GM21786 (cell line): ENCODE data around the gene SCYL2.
A peak's percentile ranks its signal among the peaks of the same experiment; 100 is the strongest.
"Not testable (repeated sequence)": the region's sequence is repeated elsewhere in the genome, so short reads cannot be mapped to it uniquely, and the experiment has no call there.

ENCODE experiments used
- ATAC-seq: cut with Tn5 transposase; IDR thresholded peaks from one replicate; pipeline ENCODE4 v1.9.1; 2021; ENCODE audit not compliant: unreplicated experiment

SCYL2 gene

GRCh38 chr12:100265107-100265506 is 1.9 kb upstream of the SCYL2 start:
- not testable (repeated sequence) for ATAC-seq

DNA sequence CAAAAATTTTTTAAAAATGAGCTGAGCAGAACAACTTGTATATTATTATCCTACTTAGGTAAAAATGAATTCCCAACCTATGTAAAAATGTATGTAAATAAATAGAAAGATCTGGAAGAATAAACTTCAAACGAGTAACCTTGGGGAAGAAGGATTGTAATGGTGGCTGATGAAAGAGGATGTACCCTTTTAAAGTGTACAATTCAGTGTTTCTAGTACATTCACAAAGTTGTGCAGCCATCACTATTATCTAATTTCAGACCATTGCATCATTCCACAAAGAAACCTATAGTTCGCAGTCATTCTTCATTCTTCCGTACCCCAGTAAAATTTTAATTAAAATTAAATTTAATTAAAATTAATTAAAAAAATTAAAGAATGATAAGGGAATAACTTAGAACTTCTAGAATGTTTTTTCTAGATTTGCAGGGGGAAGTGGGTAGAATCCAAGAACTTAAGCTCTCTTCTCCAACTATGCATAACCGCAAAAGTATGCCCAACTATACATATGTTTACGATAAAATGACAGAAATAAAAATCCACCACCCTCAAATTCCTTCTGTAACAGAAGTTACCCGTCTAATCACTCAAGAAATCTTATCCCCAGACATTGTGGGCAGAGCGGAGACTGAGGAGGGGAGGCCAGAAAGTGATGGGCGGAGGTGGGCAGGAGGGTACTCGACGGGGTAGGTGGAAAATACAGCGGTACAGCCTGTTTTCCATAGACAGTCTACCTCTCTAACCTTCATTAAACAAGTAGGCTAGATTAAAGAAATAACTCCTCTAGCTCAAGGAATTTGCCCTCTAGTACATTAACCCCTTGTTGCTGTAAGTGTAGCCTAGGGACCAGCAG is 1.0 kb upstream of the SCYL2 start:
- peak; percentile 14 for ATAC-seq

DNA sequence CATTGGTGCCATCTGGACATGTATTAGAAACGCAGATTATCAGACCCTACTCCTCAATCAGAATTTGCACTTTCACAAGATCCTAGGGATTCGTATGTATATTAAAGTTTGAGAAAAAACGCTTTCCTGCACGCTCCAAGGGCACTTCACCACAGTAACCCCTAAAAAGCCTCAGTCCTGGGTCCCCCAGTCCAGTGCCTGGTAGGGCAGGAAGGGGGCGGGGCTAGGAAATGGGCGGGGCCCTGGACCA is 467 bp upstream of the SCYL2 start:
- ATAC-seq = peak; percentile 86

DNA sequence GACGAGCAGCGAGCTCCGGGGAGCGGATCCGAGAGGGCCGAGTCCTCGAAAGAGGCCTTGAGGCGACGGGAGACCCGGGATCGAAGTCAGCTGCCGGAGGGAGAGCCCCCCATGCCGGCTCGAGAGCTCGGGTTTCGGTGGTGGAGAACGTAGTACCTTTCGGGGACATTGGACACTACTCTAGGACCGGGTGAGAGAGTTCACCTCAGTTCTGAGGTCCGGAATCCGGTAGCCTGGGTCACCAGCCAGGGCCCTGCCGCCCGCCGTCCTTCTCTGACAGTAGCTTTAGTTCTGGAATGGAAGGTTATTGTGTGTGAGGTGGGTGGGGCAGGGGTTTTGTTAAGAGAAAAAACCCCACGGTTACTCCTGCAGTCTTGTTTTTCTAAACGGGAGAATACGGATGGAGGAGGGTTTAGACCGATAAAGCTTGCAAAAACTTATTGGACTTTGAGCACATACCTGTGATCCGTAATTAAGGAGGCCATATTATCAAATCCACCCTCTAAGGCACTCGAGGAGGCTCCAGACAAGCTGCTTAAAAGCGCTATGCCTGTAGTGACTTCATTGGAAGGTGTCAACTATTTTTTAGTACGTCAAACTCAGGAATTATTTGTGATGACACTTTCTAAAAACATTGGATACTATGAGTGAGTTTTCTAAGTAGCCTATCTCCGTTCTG is 765 bp downstream of the SCYL2 start:
- ATAC-seq = peak; percentile 7

GRCh38 chr12:100268835-100269564 is 2.0 kb downstream of the SCYL2 start:
- ATAC-seq = no peak

GRCh38 chr12:100273782-100274181 is 6.8 kb downstream of the SCYL2 start:
- ATAC-seq = no peak

DNA sequence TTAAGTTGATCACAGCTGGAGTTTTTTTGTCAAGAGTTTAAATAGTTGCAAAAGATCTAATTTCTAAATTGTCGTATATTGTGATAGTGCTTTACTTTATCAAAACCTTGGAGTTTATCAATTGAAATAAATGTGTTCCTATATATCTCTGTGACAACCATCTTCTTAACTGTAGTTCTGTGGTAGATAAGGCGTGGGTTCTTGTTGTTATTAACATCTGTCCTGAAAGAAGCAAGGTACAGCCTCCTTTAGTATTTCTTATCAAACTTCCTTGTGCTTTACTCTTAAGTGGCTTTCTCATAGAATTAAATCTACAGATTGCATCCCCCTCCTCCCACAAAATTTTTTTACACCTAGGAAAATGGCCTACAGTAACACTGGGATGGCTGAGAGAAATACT is 7.3 kb downstream of the SCYL2 start:
- ATAC-seq = no peak

DNA sequence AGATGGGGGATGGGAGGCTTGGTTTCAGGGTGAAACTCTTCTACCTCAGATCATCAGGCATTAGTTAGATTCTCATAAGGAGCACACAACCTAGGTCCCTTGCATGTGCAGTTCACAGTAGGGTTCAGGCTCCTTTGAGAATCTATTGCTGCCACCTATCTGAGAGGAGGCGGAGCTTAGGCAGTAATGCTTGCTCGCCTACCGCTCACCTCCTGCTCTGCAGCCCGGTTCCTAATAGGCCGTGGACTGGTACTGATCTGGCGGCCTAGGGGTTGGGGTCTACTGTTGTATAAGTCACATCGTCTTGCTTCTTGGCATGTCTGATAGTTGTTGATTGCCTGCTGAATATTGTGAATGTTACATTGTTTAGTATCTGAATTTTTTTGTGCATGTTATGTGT is 12.2 kb downstream of the SCYL2 start:
- no peak for ATAC-seq

DNA sequence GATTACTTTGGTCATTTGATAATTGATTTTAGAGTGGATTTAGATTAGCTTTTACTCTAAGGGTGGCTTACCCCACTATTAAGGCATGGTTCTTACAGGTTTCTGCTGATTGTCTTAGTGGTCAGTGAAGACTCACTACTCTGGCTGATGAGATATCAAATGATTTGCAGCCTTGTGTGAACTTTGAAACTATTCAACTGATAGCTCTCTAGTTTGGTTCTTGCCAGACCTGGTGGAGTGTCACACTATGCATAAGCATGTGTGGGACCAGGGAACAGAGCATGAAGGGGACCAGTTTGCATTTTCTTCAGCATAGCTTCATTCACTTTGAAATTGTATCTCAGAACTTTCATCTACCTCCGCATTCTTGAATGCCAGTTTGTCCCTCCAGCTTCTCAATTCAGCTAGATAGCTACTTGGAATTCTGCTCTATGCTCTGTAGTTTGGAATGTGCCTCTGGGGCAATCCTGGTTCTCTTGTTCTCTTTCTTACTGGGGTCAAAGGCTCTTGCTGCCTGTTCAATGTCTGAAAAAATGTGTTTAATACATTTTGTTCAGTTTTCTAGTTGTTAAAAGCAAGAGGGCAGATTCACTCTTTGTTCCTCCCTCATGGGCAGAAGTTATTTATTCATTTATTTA is 12.7 kb downstream of the SCYL2 start:
- no peak for ATAC-seq

- not testable (repeated sequence) for ATAC-seq
Observed at GRCh38 chr12:100284556-100284955, 17.6 kb downstream of the SCYL2 start.

GRCh38 chr12:100289038-100289437 is 22.1 kb downstream of the SCYL2 start:
- no peak for ATAC-seq

GRCh38 chr12:100290016-100290415 is 23.0 kb downstream of the SCYL2 start:
- ATAC-seq = no peak

GRCh38 chr12:100293017-100293416 is 26.0 kb downstream of the SCYL2 start:
- no peak for ATAC-seq

DNA sequence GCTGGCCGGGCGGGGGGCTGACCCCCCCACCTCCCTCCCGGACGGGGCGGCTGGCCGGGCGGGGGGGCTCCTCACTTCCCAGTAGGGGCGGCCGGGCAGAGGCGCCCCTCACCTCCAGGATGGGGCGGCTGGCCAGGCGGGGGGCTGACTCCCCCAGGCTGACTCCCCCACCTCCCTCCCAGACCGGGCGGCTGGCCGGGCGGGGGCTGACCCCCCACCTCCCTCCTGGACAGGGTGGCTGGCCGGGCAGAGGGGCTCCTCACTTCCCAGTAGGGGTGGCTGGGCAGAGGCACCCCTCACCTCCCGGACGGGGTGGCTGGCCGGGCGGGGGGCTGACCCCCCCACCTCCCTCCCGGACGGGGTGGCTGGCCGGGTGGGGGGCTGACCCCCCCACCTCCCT is 27.4 kb downstream of the SCYL2 start:
- ATAC-seq = not testable (repeated sequence)

DNA sequence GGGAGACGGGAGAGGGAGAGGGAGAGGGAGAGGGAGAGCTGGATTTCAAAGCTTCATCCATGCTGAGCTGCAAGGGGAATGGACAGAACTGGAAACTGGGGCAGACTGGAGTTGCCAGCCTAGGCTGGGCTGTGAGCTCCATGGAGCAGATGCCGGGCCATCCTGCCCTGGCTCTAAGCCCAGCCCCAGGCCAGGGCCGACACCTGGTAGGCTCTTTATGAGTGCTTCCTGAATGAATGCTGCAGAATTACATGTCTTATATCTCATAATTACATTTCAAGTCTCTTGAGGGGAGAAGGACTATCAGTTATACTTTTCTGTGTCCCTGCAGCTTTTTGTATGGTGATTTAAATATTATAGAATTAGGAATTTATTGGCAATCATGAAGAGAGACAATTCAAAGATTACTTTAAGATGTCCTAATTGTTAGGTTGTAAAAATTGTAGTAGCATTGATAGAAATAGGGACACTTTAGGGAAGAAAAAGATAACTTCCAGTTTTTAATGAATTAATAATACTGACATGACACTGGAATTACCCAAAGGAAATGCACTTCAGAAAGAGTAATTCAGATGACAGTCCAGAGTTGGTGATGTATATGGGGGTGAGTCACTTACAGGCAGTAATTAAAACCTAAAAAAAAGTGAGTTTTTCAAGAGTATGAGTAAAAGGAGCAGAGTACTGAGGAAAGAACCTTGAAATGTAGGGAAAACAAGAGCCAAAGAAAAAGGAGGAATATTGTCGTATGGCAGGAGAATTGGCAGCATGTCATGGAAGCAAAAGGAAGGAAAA is 29.0 kb downstream of the SCYL2 start:
- ATAC-seq = no peak

DNA sequence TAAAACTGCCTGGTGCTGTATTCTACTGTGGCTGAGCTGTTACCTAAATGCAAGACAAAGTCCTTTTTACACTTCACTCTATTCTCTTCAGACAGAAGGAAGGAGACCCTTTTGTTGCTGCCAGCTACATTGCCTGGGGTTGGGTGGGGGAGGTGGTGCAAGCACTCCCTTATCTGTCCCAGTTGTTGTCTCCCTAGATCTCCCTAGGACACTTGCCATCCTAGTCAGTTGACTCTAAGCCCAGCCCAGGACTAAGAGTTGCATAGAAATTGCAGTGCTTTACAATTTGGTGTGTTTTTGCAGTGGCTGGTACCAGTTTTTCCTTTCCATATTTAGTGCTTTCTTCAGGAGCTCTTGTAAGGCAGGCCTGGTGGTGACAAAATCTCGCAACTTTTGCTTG is 35.1 kb downstream of the SCYL2 start:
- ATAC-seq = no peak

- no peak for ATAC-seq
Observed at GRCh38 chr12:100303831-100304230, 36.9 kb downstream of the SCYL2 start.

DNA sequence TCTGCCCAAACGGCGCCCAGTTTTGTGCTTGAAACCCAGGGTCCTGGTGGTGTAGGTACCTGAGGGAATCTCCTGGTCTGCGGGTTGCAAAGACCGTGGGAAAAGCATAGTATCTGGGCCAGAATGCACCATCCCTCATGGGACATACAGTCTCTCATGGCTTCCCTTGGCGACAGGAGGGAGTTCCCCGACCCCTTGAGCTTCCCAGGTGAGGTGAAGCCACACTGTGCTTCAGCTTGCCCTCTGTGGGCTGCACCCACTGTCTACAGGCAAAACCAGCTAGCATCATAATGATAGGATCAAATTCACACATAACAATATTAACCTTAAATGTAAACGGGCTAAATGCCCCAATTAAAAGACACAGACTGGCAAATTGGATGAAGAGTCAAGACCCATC is 37.4 kb downstream of the SCYL2 start:
- ATAC-seq = not testable (repeated sequence)

DNA sequence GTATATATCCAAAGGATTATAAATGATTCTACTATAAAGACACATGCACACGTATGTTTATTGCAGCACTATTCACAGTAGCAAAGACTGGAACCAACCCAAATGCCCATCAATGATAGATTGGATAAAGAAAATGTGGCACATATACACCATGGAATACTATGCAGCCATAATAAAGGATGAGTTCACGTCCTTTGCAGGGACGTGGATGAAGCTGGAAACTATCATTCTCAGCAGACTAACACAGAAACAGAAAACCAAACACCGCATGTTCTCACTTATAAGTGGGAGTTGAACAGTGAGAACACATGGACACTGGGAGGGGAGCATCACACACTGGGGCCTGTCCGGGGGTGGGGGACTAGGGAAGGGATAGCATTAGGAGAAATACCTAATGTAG is 41.2 kb downstream of the SCYL2 start:
- not testable (repeated sequence) for ATAC-seq

DNA sequence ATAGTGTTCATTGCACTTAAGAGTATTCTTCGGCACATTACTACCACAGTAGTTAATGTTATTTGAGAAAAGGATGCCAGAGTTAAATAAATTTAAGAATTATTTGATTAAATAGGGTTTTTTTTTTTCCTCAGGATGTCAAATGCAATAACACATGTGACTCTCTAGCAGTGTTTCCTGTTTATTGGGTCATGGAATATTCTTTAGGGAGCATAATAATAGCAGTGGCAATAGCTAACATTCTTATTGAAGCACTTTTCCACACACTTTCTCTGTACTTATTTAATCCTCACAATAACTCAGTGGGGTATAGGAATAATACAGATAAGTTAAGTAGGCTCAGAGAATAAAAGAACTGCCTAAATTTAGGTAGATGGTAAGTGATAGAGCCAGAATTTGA is 44.3 kb downstream of the SCYL2 start:
- no peak for ATAC-seq

DNA sequence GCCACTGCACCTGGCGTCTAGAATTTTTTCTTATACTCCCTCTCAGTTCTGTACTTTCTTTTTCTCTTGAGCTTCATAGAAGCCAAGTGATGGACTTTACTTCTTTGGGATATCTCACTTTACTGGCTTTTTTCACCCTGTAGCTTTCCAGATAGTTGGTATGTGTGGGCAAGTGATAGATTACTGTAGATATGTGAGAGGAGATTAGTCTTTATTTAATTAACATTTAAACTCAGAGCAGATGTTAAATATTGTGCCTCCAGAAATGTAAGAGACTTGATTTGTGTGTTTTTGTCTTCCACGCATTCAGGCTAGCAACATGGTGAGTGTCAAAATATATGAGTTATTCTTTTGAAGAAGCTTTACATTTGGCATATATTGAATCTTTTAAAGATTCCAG is 50.4 kb downstream of the SCYL2 start:
- no peak for ATAC-seq
